DND-41 (cell line): ENCODE results near the gene BBS9.

Experiments
- CTCF ChIP-seq: IDR thresholded peaks from 2 replicates; pipeline ENCODE4 v1.5.1; 2012; ENCODE audit warnings: borderline replicate concordance, low read length, moderate library complexity, mild to moderate bottlenecking; ENCODE audit not compliant: poor library complexity, severe bottlenecking; ENCODE audit errors: extremely low read depth
- EZH2 ChIP-seq: IDR thresholded peaks from 3 replicates; pipeline ENCODE4 v1.6.1; 2012; ENCODE audit warnings: borderline replicate concordance, low read depth, mild to moderate bottlenecking, moderate library complexity, low read length, inconsistent platforms; ENCODE audit not compliant: severe bottlenecking

- TF ChIP-seq CTCF (peak; percentile 44), EZH2 (no peak)
Measured at GRCh38 chr7:33334349-33334748, 205.0 kb downstream of the BBS9 start.
